Natural killer cell (primary cell): Measurements from ENCODE around the gene TMOD4. TPM values are rescaled to one million over a fixed set of nuclear protein-coding genes. Genes with fewer than 3 reads are reported as not detected.
A peak's percentile ranks its signal among the peaks of the same experiment; 100 is the strongest.

ENCODE experiments used
- ATAC-seq, 3 donors: fragments of 150-1000 bp in 2 of 3; fragments of 200-7000 bp in 1 of 3; cut with Tn5 transposase; 1 replicate in 1 of 3; 2 replicates in 2 of 3; pipeline ENCODE4 v1.10.0; 2021; ENCODE audit warnings: mild to moderate bottlenecking in 2 of 3, moderate library complexity in 2 of 3
- DNase-seq, 2 donors: peaks; one replicate each; pipeline versions ENCODE4 v3.0.0 to v3.0.0-alpha.2; 2013 to 2021; ENCODE audit warnings: mixed read lengths in 1 of 2
- H3K27ac ChIP-seq: one replicate; pipeline ENCODE4 v1.5.1; 2013; ENCODE audit warnings: mild to moderate bottlenecking, low read length
- H3K27me3 ChIP-seq: one replicate; pipeline ENCODE4 v1.6.1; 2013; ENCODE audit warnings: low read length; ENCODE audit not compliant: control insufficient read depth, insufficient read depth
- H3K36me3 ChIP-seq: one replicate; pipeline ENCODE4 v1.6.1; 2013; ENCODE audit warnings: low read length; ENCODE audit not compliant: control insufficient read depth, insufficient read depth
- H3K4me1 ChIP-seq: one replicate; pipeline ENCODE4 v1.6.1; 2013; ENCODE audit warnings: low read length; ENCODE audit not compliant: control insufficient read depth, insufficient read depth
- H3K4me3 ChIP-seq: one replicate; pipeline ENCODE4 v1.5.1; 2013; ENCODE audit warnings: low read length
- H3K9me3 ChIP-seq: one replicate; pipeline ENCODE4 v1.6.1; 2013; ENCODE audit warnings: low read length; ENCODE audit not compliant: control insufficient read depth, insufficient read depth
- H3K27ac Mint-ChIP-seq, 2 donors: one replicate each; pipeline ENCODE4 v1.8.0; 2022; ENCODE audit warnings: mild to moderate bottlenecking in 2 of 2, mixed read lengths in 2 of 2, moderate library complexity in 1 of 2
- H3K27me3 Mint-ChIP-seq, 2 donors: one replicate each; pipeline ENCODE4 v1.8.0; 2022; ENCODE audit warnings: low read depth in 2 of 2, mixed read lengths in 2 of 2
- H3K36me3 Mint-ChIP-seq: one replicate; pipeline ENCODE4 v1.8.0; 2022; ENCODE audit warnings: mixed read lengths
- H3K4me1 Mint-ChIP-seq, 2 donors: one replicate each; pipeline ENCODE4 v1.8.0; 2022; ENCODE audit warnings: mixed read lengths in 2 of 2
- H3K4me3 Mint-ChIP-seq: one replicate; pipeline ENCODE4 v1.8.0; 2022; ENCODE audit warnings: mild to moderate bottlenecking, moderate library complexity, mixed read lengths
- H3K9me3 Mint-ChIP-seq, 2 donors: one replicate each; pipeline ENCODE4 v1.8.0; 2022; ENCODE audit warnings: mixed read lengths in 2 of 2
- WGBS: methylation state at CpG from one replicate; pipeline ENCODE4 v1.1.7; 2013; ENCODE audit warnings: missing lambda C conversion rate; ENCODE audit not compliant: insufficient coverage; 5-methylcytosine and 5-hydroxymethylcytosine counted together
- intact Hi-C: fragments of 100-400 bp; cut with micrococcal nuclease; formaldehyde crosslinking; loops from one replicate; pipeline ENCODE4 v1.14.2; 2022
- total RNA-seq, 4 donors: library from RNA; stranded (reverse); fragments of 120-200 nt in 1 of 4; gene quantifications; one replicate each; pipeline versions ENCODE4 v1.2.3 to v1.2.4, GENCODE V29; 2013 to 2022
- TF ChIP-seq, protein P1 (sequence below): fragments of 200-600 bp; IDR thresholded peaks from one replicate; pipeline ENCODE4 v1.8.0; 2022; ENCODE audit warnings: antibody characterized with exemption

TMOD4 gene
- total RNA-seq, 3 donors from 2014 or later (not counting 1 experiment from before 2014, with no cell fraction given) = 2.6 to 3.8 TPM; not detected in 1

DNA sequence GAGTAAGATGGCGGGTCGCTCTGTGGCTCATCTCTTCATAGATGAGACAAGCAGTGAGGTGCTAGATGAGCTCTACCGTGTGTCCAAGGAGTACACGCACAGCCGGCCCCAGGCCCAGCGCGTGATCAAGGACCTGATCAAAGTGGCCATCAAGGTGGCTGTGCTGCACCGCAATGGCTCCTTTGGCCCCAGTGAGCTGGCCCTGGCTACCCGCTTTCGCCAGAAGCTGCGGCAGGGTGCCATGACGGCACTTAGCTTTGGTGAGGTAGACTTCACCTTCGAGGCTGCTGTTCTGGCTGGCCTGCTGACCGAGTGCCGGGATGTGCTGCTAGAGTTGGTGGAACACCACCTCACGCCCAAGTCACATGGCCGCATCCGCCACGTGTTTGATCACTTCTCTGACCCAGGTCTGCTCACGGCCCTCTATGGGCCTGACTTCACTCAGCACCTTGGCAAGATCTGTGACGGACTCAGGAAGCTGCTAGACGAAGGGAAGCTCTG lies 17.0 kb downstream of the TMOD4 start:
- H3K27me3 Mint-ChIP-seq = no peaks in the 10 kb centered on the region
- H3K36me3 Mint-ChIP-seq = no peaks in the 10 kb centered on the region
- intact Hi-C loops = loop anchor here (5.0 kb wide), 2 partner anchors 182 to 596 kb away; no protein-coding TSS in a partner anchor
- Histone ChIP-seq H3K36me3 (peaks cover 19% of the 10 kb centered on the region), H3K27me3 (no peaks in the 10 kb centered on the region), H3K9me3 (no peaks in the 10 kb centered on the region), H3K4me3 (no peak overlapping the region), H3K4me1 (peaks cover 49% of the 10 kb centered on the region), H3K27ac (peak overlapping the region; percentile 41)
- WGBS = 84% methylated on average over 22 of the region's 22 CpGs
- peaks cover 45 to 58% of the 10 kb centered on the region in 2 donors for H3K4me1 Mint-ChIP-seq
- H3K9me3 Mint-ChIP-seq = no peaks in the 10 kb centered on the region
- ATAC-seq (no peak), DNase-seq (peak in 1 of 2 donors; percentile 24)
- peak overlapping the region; percentile 89 to 96 for H3K27ac Mint-ChIP-seq
- peak overlapping the region; percentile 96 for H3K4me3 Mint-ChIP-seq
- TF ChIP-seq, protein P1, sequence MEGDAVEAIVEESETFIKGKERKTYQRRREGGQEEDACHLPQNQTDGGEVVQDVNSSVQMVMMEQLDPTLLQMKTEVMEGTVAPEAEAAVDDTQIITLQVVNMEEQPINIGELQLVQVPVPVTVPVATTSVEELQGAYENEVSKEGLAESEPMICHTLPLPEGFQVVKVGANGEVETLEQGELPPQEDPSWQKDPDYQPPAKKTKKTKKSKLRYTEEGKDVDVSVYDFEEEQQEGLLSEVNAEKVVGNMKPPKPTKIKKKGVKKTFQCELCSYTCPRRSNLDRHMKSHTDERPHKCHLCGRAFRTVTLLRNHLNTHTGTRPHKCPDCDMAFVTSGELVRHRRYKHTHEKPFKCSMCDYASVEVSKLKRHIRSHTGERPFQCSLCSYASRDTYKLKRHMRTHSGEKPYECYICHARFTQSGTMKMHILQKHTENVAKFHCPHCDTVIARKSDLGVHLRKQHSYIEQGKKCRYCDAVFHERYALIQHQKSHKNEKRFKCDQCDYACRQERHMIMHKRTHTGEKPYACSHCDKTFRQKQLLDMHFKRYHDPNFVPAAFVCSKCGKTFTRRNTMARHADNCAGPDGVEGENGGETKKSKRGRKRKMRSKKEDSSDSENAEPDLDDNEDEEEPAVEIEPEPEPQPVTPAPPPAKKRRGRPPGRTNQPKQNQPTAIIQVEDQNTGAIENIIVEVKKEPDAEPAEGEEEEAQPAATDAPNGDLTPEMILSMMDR = no peak

DNA sequence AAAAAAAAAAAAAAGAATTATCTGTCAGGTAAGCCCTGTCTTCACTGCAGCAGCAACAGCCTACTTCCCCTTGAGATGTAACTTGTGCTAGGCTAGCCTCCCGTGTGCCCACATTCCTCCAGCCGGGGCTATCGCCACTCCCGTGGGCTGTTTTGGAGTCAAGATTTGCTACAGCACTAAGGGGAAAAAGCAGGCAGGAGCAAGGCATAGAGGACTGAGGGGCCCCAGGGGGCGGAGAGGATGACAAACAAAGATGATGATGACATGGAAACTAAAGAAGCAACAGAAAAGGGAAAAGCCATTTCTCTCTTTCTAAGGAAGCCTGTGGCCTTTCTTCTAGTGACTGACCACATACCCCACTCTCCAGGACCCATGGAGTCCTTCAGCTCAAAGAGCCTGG lies 17.5 kb downstream of the TMOD4 start:
- Mint-ChIP-seq H3K4me1 (peaks cover 45 to 58% of the 10 kb centered on the region in 2 donors), H3K9me3 (no peaks in the 10 kb centered on the region), H3K4me3 (peak overlapping the region; percentile 96), H3K27me3 (no peaks in the 10 kb centered on the region), H3K36me3 (no peaks in the 10 kb centered on the region), H3K27ac (peak overlapping the region; percentile 89 to 96)
- intact Hi-C loops = loop anchor here (5.0 kb wide), 2 partner anchors 181 to 596 kb away; no protein-coding TSS in a partner anchor
- ATAC-seq (no peak), DNase-seq (peak in 1 of 2 donors; percentile 18)
- H3K27ac ChIP-seq = peak overlapping the region; percentile 0
- H3K9me3 ChIP-seq = no peaks in the 10 kb centered on the region
- peaks cover 49% of the 10 kb centered on the region for H3K4me1 ChIP-seq
- H3K36me3 ChIP-seq = peaks cover 19% of the 10 kb centered on the region
- H3K27me3 ChIP-seq = no peaks in the 10 kb centered on the region
- TF ChIP-seq, protein P1 = no peak
- 51% methylated on average over 5 of the region's 5 CpGs for WGBS
- H3K4me3 ChIP-seq = no peak overlapping the region

DNA sequence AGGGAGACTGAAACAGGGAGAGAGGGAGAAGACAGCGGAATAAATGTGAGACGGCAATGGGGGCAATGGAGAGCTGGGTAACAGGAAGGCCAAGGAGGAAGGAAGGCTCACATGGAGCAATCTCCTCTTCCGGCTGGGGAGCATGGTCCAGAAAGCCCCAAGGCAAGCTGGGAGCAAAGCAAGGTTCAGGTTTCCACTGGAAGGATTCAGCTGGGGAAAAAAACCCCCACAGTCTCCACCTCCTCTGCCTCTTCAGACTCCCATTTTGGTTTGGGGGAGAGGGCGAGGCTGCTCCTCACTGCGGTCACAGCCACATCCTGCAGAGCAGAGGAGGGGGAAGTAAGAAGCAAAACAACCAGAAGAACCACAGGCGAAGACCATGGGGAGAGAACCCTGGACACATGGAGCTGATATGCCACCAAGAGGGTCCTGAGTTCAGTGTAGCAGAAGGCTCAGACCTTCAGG lies 18.7 kb downstream of the TMOD4 start:
- 0% methylated on average over 6 of the region's 6 CpGs for WGBS
- H3K4me1 ChIP-seq = peaks cover 49% of the 10 kb centered on the region
- peak overlapping the region; percentile 89 to 96 for H3K27ac Mint-ChIP-seq
- peak overlapping the region; percentile 68 for H3K27ac ChIP-seq
- peaks cover 15% of the 10 kb centered on the region for H3K36me3 ChIP-seq
- ATAC-seq (peak; percentile 14 to 50 (median 18)), DNase-seq (peak in 1 of 2 donors; percentile 78)
- H3K4me3 Mint-ChIP-seq = peak overlapping the region; percentile 96
- no peaks in the 10 kb centered on the region for H3K36me3 Mint-ChIP-seq
- TF ChIP-seq, protein P1 = no peak
- H3K27me3 Mint-ChIP-seq = no peaks in the 10 kb centered on the region
- no peaks in the 10 kb centered on the region for H3K27me3 ChIP-seq
- H3K9me3 ChIP-seq = no peaks in the 10 kb centered on the region
- intact Hi-C loops = loop anchor here (5.0 kb wide), 2 partner anchors 180 to 595 kb away; no protein-coding TSS in a partner anchor
- H3K4me1 Mint-ChIP-seq = peaks cover 39 to 53% of the 10 kb centered on the region in 2 donors
- no peaks in the 10 kb centered on the region for H3K9me3 Mint-ChIP-seq
- peak overlapping the region; percentile 76 for H3K4me3 ChIP-seq
